Fibroblast of skin of scalp (primary cell): ENCODE measurements around the gene ANKS1A.

Experiments
- DNase-seq: peaks from one replicate; pipeline ENCODE4 v3.0.0-alpha.2; 2013

The ANKS1A gene

GRCh38 chr6:35057449-35058357 lies 168.6 kb downstream of the ANKS1A start:
- no peak for DNase-seq

DNA sequence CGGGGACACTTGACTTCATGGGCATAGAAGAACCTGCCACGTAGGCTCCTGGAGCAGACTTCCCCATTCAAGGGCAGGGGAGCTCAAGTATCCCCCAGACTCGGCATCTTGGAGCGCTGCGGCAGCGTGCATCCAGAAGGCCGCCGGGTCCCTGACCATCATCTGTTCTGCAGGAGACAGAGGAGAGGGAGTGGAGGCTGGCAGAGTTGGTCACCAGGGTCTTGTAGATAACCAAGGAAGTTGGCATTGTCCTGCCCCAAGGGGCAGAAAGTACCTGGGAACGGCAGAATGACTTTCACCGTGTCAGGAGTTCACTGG lies 169.3 kb downstream of the ANKS1A start:
- no peak for DNase-seq

DNA sequence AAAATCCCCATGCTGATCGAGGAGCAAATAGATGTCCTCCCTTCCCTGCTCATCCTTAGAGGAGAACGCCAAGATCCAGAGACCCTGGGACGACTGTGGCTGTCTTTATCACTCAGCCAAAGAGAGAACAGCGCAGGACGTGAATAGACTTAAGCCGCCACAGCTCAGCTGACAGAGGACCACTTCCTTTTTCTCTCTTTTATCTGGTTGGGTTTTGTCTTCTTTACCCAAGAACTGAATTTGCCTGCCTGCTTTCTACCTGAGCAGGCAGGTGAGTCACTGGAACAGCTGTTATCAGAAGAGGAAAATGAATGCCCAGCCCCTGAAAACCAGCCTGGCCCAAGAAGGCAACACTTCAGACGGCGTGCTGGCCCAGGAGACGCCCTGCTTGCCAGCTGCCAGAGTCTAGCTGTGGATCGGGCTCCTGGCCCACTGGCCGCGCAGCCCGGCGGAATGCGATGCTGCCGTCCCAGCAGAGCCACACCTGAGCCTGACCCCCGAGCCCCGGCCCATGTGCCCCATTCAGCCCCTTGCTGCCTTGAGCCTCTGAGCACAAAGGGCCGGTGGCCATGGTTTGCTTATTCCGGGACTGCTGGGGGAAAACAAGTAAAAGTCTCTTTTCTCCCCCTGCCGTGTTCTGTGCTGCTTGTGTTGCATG lies 169.9 kb downstream of the ANKS1A start:
- no peak for DNase-seq

- no peak for DNase-seq
Measured at GRCh38 chr6:35059596-35060345, 170.7 kb downstream of the ANKS1A start.

GRCh38 chr6:35061102-35061615 lies 172.1 kb downstream of the ANKS1A start:
- no peak for DNase-seq

GRCh38 chr6:35061651-35062410 lies 172.8 kb downstream of the ANKS1A start:
- no peak for DNase-seq

DNA sequence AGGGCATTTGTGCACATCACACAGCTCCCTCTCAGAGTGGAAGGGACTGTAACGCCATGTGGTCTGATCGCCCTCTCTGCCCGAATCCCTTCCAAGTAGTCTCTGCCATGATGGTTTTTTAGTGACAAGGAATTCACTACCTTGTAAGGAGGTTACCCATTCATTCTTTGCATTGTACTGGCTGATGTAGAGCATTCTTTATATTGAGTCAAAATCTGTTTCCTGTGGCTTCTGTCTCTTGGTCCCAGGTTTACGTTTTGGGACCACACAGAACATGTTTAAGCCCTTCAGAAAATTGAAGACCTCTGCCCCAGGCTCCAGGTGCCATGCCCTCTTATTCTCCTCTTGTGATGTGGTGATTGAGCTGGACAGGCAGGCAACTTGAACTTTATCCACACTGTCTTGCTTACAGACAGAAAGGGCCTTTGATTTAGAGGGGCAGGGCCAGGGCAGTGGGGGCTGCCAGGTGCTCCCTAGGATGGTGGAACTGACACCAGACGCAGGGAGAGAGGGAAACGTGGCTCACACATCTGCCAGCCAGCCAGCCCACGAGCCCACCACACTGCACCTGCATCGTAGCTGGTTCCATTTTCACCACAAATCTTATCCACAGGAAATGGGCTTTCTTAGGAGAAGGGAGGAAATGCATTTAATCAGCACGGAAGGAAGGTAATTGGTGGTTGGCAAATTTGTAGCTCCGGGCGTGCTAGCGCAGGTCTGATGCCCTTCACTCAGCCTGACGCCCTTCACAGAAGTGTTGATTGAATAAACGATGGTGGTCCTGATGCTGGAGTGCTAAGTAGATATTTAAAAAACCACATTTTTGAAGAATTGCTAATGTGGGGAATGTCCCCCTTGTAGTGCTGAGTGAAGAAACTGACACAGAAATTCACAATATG lies 173.9 kb downstream of the ANKS1A start:
- DNase-seq: no peak

DNA sequence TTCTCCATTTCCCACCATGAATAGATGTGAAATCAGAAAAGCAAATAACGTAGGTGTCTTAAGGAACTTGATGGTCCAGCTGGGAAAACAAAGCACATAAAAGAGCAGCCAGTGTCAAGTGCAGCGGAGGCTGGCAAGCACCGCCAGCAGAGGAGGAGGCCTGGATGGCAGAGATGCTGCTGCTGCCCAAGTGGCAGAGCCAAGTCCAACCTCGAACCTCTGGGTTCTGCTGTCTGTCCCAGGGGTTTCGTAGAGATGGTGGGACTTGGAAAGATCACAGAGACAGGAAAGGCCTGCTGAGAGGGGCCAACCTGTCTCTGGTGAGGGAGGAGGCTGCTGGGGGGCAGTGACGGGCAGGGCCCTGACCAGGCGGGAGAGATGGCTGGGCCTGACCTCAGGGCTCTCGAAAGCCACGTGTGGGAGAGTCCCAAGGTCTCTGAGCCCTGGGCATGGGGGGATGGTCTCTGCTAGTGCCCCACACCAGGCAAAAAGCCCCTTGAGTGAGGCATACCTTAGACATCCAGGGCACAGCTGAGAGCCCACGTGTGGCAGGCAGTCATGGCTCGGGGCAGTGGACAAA lies 174.7 kb downstream of the ANKS1A start:
- no peak for DNase-seq

DNA sequence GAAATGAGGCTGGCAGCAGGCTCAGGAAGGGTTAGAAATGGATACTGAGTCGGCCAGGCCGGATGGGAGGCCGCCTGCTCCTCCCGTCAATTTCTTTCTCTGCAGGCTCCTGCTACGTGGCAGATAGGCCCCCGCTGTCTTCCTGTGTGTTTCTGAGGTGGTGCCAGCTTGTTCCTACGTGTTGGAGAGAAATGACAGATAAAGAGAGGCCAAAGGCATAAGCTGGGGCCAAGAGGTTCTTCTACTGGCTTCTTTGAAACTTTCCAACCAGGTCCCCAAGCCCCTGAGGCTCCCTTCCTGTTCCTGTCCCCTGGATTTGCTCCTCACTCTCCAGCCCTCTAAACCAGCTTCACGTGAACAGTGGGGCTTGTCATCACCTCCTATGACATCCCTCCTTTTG lies 175.2 kb downstream of the ANKS1A start:
- no peak for DNase-seq

GRCh38 chr6:35064757-35065440 lies 175.8 kb downstream of the ANKS1A start:
- DNase-seq: peak; percentile 50

DNA sequence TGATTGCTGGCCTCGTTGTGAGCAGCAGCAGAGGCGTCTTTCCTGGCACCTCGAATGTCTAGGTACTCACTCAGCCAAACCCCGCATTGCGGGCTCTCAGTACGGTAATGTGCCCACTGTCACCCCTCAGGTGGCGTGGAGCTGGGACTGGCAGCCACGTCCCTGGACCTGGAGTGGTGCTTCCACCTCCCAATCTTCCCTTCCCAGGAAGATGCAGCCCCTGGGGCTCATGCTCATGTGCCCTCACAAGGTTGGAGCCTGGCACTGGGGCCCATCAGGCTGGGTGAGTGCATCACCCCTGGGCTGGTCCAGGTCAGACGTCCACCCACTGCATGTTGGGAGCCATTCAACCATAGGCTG lies 176.4 kb downstream of the ANKS1A start:
- no peak for DNase-seq

DNA sequence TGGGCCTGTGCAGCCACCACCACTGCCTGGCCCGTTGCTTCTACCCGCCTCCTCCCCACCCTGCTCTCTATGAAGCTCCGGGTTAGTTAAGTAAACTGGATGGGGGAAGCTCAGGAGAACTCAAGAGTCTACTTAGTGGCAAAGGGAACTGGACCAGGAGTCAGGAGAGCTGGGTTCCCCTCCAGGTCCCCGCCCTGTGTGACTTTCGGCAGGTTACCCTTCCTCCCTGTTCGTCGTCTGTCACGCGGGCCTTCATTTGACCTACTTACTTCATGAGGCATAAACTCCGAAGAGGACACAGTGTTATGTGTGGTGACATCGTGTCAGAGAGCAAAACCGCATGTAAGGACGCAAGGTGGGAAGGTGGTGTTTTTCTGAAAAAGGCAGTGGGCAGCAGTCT lies 176.8 kb downstream of the ANKS1A start:
- no peak for DNase-seq

DNA sequence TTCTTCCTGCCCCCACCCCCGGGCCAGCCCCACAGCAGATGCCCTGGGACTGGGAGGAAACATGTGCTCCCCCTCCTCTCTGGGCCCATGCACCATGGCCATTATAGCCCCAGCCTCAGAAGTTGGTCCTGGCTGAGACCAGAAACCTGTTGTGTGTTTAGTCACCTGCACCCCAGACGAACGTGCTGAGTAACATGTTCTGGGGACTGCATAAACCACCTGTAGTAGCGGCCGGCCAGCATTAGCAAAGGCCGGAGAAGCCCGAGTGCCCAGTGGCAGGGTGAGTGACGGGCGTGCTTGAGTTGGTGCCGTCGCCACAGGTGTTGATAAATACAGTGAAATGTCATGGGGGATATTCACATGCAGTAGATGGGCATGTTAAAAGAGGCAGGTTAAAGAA lies 178.2 kb downstream of the ANKS1A start:
- no peak for DNase-seq

DNA sequence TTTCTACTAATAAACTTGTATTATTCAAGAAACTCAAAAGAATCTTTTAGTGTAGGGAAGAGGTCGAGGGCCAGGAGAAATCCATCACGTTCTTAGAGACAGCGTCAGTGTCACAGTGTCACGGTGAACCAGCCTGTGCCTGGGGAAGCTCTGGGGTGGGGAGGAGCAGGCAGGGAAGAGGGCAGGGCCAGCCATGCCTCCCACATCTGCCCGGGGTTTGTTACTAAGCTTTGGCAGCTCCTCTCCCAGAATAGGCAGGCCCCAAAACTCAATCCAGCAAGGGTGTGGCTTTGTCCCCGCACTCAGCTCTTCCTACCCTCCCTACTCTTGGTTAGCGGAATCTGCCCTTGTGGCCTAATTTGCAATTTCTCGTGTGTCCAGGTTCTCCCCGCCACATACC lies 179.2 kb downstream of the ANKS1A start:
- no peak for DNase-seq

DNA sequence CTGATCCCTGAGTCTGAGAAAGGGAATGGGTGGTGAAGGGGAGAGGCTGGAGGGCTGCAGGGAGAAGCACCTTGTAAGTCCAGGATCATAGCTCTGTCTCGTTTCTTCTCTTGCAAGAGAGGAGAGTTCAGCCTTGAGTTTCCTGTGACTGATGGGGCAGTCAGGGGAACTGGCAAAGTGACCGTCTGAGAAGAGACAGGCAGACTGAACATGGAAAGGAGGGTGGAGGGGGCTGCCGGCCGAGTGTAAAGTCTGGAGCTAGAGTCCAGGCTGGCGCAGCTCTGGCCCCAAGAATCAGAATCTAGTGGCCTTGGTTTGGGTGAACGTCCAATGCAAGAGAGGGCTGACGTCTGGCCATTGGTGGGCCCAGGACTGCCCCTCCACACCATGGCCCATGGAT lies 179.6 kb downstream of the ANKS1A start:
- DNase-seq: no peak

DNA sequence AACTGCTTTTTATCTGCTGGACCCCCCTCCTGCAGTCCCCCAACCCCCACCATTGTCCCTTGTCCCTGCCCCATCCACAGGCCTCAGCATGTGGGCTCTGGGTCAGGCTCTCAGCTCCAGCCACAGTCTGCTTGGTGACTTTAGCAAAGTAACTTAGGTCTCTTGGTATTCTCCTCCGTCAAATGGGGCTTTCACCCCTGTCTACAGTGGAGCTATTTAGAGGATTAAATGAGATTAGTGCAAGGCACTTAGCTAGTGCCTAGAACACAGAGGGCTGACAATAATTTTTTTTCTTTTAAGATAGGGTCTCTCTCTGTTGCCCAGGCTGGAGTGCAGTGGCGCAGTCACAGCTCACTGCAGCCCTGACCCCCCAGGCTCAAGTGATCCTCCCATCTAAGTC lies 180.2 kb downstream of the ANKS1A start:
- DNase-seq: no peak

DNA sequence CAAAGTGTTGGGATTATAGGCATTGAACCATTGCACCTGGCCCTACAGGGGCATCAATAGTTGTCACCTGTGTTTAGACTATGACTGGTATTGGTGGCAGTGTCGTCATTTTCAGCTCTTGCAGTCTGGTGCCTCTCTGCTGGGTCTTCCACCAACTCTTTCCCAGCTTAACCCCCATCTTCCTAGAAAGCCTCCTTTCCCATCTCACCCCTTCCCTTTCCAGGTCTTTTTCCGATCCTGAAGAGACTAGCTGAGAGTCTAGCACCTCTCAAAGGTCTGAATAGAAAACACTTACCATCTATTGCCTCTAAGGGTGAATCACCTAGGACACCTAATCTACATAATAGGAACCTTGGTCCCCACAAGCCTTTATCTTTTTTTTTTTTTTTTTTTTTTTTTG lies 181.1 kb downstream of the ANKS1A start:
- DNase-seq: no peak

GRCh38 chr6:35071347-35071994 lies 182.4 kb downstream of the ANKS1A start:
- no peak for DNase-seq

DNA sequence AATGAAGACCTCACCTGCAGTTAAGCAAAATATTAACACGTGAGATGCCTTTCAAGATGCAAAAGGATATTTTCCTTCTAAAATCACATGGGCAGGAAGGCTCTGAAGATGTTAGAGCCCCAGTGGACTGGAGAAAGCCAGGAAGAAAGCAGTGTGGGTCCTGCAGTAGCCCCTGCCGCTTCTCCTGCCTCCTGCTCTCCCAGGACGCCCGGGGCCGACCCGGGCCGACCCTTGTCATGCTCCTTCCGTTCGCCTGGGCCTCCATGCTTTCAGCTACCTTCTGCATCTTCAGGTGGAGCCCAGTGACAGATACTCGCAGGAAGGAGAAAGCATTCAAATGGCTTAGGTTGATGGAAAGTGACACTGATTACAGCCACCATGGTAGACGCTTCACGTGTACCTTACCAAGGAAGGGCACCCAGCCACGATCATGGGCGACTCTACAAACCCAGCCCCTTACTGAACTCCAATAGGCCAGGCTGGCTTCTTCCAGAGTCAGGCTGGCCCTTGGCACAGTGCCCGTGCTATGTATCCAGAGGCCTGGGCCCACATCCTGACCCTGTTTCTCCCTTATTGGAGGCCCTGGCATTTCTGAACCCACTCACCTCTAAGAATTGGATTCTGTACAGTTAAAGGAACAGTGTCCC lies 183.1 kb downstream of the ANKS1A start:
- DNase-seq: no peak

GRCh38 chr6:35072698-35073055 lies 183.6 kb downstream of the ANKS1A start:
- no peak for DNase-seq
